ENCODE data around the gene ETF1. TPM values are rescaled to one million over a fixed set of nuclear protein-coding genes. Genes with fewer than 3 reads are reported as not detected.

Gene ETF1
- total RNA-seq, 4 donors from 2014 or later = 108 to 163 (median 127) TPM

- Histone ChIP-seq H3K27ac (no peak overlapping the region), H3K27me3 (no peaks in the 10 kb centered on the region), H3K4me1 (peaks cover 5 to 51% (median 20%) of the 10 kb centered on the region in 3 donors), H3K9me3 (no peaks in the 10 kb centered on the region), H3K36me3 (peaks cover 0 to 22% of the 10 kb centered on the region in 2 donors), H3K4me3 (no peak overlapping the region)
- 91 to 93% methylated on average over 4 to 5 of the region's 5 CpGs for WGBS, 2 donors (ENCODE audit: low coverage in 1 of 2)
- no peak for TF ChIP-seq POLR2A (IDR thresholded peaks at IDR 0.05)
- no peak for TF ChIP-seq CTCF (IDR thresholded peaks at IDR 0.05)
- no peak for TF ChIP-seq POLR2AphosphoS5 (IDR thresholded peaks at IDR 0.05)
- TF ChIP-seq EP300 (IDR thresholded peaks at IDR 0.05) = no peak
- ATAC-seq = no peak
These were observed 6.4 kb upstream of the ETF1 start for GRCh38 chr5:138549414-138549813.

- ATAC-seq = no peak
These were observed 3.0 kb upstream of the ETF1 start for GRCh38 chr5:138545919-138546562.

GRCh38 chr5:138544181-138545134, 1.4 kb upstream of the ETF1 start:
- TF ChIP-seq POLR2A (IDR thresholded peaks at IDR 0.05) (no peak), POLR2AphosphoS5 (IDR thresholded peaks at IDR 0.05) (no peak), EP300 (IDR thresholded peaks at IDR 0.05) (no peak), CTCF (IDR thresholded peaks at IDR 0.05) (no peak)
- Histone ChIP-seq H3K4me1 (peaks cover 11 to 82% (median 28%) of the 10 kb centered on the region in 3 donors), H3K27ac (peak overlapping the region; percentile 85 to 100 (median 97)), H3K27me3 (no peaks in the 10 kb centered on the region), H3K4me3 (peak overlapping the region; percentile 60 to 90), H3K36me3 (no peaks in the 10 kb centered on the region), H3K9me3 (no peaks in the 10 kb centered on the region)
- ATAC-seq = no peak
- 34 to 60% methylated on average over 5 to 11 of the region's 16 CpGs for WGBS, 2 donors (ENCODE audit: low coverage in 1 of 2)

More at GRCh38 chr5:138545919-138546562, 3.0 kb upstream of the ETF1 start:
- Histone ChIP-seq H3K27ac (no peak overlapping the region), H3K9me3 (no peaks in the 10 kb centered on the region), H3K4me3 (no peak overlapping the region), H3K4me1 (peaks cover 5 to 67% (median 22%) of the 10 kb centered on the region in 3 donors), H3K36me3 (no peaks in the 10 kb centered on the region), H3K27me3 (no peaks in the 10 kb centered on the region)
- WGBS, 2 donors (ENCODE audit: low coverage in 1 of 2) = 72 to 73% methylated on average over 4 to 6 of the region's 6 CpGs
- no peak for TF ChIP-seq CTCF (IDR thresholded peaks at IDR 0.05)
- no peak for TF ChIP-seq POLR2AphosphoS5 (IDR thresholded peaks at IDR 0.05)
- TF ChIP-seq POLR2A (IDR thresholded peaks at IDR 0.05) = no peak
- TF ChIP-seq EP300 (IDR thresholded peaks at IDR 0.05) = no peak

- Histone ChIP-seq H3K27me3 (no peaks in the 10 kb centered on the region), H3K9me3 (no peaks in the 10 kb centered on the region), H3K27ac (peak overlapping the region; percentile 85 to 100 (median 97)), H3K4me3 (peak overlapping the region; percentile 60 to 90), H3K4me1 (peaks cover 11 to 82% (median 28%) of the 10 kb centered on the region in 3 donors), H3K36me3 (no peaks in the 10 kb centered on the region)
- 0% methylated on average over 4 to 9 of the region's 12 CpGs for WGBS, 2 donors (ENCODE audit: low coverage in 1 of 2)
- peak; percentile 72 for ATAC-seq
- TF ChIP-seq POLR2AphosphoS5 (IDR thresholded peaks at IDR 0.05) (no peak), POLR2A (IDR thresholded peaks at IDR 0.05) (peak in 1 of 2 donors; percentile 40)
These were observed 681 bp upstream of the ETF1 start for GRCh38 chr5:138543730-138544104.

GRCh38 chr5:138542180-138542955, 668 bp downstream of the ETF1 start:
- H3K36me3 ChIP-seq = no peaks in the 10 kb centered on the region
- peaks cover 11 to 79% (median 28%) of the 10 kb centered on the region in 3 donors for H3K4me1 ChIP-seq
- WGBS, 2 donors (ENCODE audit: low coverage in 1 of 2) = 0% methylated on average over 9 of the region's 47 CpGs
- H3K27me3 ChIP-seq = no peaks in the 10 kb centered on the region
- no peak for ATAC-seq
- peak overlapping the region; percentile 90 to 95 for H3K4me3 ChIP-seq
- H3K9me3 ChIP-seq = no peaks in the 10 kb centered on the region
- peak overlapping the region; percentile 95 to 99 (median 98) for H3K27ac ChIP-seq
- TF ChIP-seq CTCF (IDR thresholded peaks at IDR 0.05) = no peak
- TF ChIP-seq POLR2A (IDR thresholded peaks at IDR 0.05) = no peak
- TF ChIP-seq POLR2AphosphoS5 (IDR thresholded peaks at IDR 0.05) = no peak
- TF ChIP-seq EP300 (IDR thresholded peaks at IDR 0.05) = no peak
